Measurements from ENCODE around the gene SPDYE5. TPM values are rescaled to one million over a fixed set of nuclear protein-coding genes. Genes with fewer than 3 reads are reported as not detected.

The SPDYE5 gene
- total RNA-seq, 2 experiments from 2014 or later, result not detected

DNA sequence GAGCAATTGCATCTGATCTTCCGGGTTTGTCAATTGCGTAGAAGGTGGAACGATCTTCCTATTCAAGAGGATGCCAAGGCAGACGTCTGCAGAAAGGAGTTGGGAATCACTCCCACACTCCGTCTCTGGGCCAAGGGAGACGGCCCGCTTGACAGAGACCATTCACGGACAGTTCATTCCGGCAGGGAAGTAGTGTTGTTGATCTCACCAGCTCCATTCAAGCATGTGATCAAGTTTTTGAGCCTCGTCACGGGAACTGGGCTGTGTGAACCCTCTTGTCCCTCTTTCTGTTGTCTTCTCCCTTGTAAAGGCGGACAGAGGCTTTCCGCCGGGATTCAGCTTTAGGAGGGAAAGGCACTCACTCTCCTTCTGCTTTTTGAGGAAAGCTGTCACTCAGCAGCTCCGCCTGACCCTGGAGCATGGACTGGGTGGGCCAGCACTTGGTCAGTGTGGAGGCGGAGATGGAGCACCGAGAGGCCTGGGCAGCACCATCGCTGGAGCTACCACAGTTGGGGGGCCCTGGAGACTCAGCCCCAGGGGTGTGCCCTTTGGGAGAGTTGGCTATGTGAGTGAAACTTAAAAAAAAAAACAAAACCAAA lies 44.9 kb downstream of the SPDYE5 start:
- no peak overlapping the region for H3K4me3 ChIP-seq (ENCODE audit: low read depth, low read length, poor library complexity, severe bottlenecking)
- no peaks in the 10 kb centered on the region for H3K4me1 ChIP-seq (ENCODE audit: insufficient read depth, low read length, poor library complexity, severe bottlenecking)
- H3K4me2 ChIP-seq (ENCODE audit: low read length), result no peak overlapping the region
- intact Hi-C loops (cut with micrococcal nuclease; ENCODE audit: unreplicated experiment), result no loop called here
- H3K27ac ChIP-seq (ENCODE audit: low read depth, low read length, poor library complexity, severe bottlenecking), result no peak overlapping the region
- H4K20me1 ChIP-seq (ENCODE audit: insufficient read depth, low read length), result no peaks in the 10 kb centered on the region
- H3K9me2 ChIP-seq (ENCODE audit: insufficient read depth, low read length), result no peaks in the 10 kb centered on the region
- H3K79me2 ChIP-seq (ENCODE audit: insufficient read depth, low read depth, low read length), result no peaks in the 10 kb centered on the region
- no peak for TF ChIP-seq EZH2phosphoT487 (IDR thresholded peaks at IDR 0.05; ENCODE audit: borderline replicate concordance, low read depth, low read length)
- TF ChIP-seq, protein P1, sequence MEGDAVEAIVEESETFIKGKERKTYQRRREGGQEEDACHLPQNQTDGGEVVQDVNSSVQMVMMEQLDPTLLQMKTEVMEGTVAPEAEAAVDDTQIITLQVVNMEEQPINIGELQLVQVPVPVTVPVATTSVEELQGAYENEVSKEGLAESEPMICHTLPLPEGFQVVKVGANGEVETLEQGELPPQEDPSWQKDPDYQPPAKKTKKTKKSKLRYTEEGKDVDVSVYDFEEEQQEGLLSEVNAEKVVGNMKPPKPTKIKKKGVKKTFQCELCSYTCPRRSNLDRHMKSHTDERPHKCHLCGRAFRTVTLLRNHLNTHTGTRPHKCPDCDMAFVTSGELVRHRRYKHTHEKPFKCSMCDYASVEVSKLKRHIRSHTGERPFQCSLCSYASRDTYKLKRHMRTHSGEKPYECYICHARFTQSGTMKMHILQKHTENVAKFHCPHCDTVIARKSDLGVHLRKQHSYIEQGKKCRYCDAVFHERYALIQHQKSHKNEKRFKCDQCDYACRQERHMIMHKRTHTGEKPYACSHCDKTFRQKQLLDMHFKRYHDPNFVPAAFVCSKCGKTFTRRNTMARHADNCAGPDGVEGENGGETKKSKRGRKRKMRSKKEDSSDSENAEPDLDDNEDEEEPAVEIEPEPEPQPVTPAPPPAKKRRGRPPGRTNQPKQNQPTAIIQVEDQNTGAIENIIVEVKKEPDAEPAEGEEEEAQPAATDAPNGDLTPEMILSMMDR (conservative IDR thresholded peaks at IDR 0.05; ENCODE audit: low read length), result no peak
- H2AFZ ChIP-seq (ENCODE audit: low read length), result no peak overlapping the region
- no TSS peak for BruUV-seq (replicated peaks)
- ChIA-PET CTCF (ENCODE audit: unreplicated experiment) (no interaction called here), POLR2A (no interaction called here)
- peaks cover 19% of the 10 kb centered on the region for H3K36me3 ChIP-seq (ENCODE audit: insufficient read depth, low read length)
- no peaks in the 10 kb centered on the region for H3K9me3 ChIP-seq (ENCODE audit: low read length)
- DNase-seq (ENCODE audit: low spot score), result no peak

DNA sequence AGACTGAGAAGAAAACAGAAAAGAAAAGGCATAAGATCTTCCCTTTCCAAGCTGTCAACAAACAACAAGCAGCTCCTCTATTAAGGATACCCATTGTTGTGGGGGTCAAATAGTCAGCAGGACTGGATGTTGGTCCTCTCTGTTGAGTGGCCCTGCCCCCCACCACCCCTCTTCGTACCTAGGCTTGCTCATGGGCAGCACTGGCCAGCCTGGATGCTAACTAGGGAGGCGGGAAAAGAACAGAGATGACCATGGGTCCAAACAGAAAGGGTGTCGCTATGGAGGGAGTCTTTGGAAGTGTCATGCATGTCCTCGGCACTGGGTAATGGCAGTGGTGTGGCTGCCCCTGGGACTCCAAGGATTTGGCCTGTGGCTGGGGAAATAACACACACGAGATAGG lies 45.6 kb downstream of the SPDYE5 start:
- peaks cover 21% of the 10 kb centered on the region for H3K36me3 ChIP-seq (ENCODE audit: insufficient read depth, low read length)
- H3K27ac ChIP-seq (ENCODE audit: low read depth, low read length, poor library complexity, severe bottlenecking), result no peak overlapping the region
- CTCF ChIA-PET (ENCODE audit: unreplicated experiment), result no interaction called here
- intact Hi-C loops (cut with micrococcal nuclease; ENCODE audit: unreplicated experiment), result no loop called here
- no peaks in the 10 kb centered on the region for H3K9me2 ChIP-seq (ENCODE audit: insufficient read depth, low read length)
- no peaks in the 10 kb centered on the region for H3K9me3 ChIP-seq (ENCODE audit: low read length)
- TF ChIP-seq, protein P1 (conservative IDR thresholded peaks at IDR 0.05; ENCODE audit: low read length), result no peak
- TF ChIP-seq EZH2phosphoT487 (IDR thresholded peaks at IDR 0.05; ENCODE audit: borderline replicate concordance, low read depth, low read length), result no peak
- POLR2A ChIA-PET, result no interaction called here
- no peak overlapping the region for H3K4me2 ChIP-seq (ENCODE audit: low read length)
- H2AFZ ChIP-seq (ENCODE audit: low read length), result no peak overlapping the region
- no peak for DNase-seq (ENCODE audit: low spot score)
- no peaks in the 10 kb centered on the region for H4K20me1 ChIP-seq (ENCODE audit: insufficient read depth, low read length)
- no peaks in the 10 kb centered on the region for H3K4me1 ChIP-seq (ENCODE audit: insufficient read depth, low read length, poor library complexity, severe bottlenecking)
- no peaks in the 10 kb centered on the region for H3K79me2 ChIP-seq (ENCODE audit: insufficient read depth, low read depth, low read length)
- no peak overlapping the region for H3K4me3 ChIP-seq (ENCODE audit: low read depth, low read length, poor library complexity, severe bottlenecking)
- BruUV-seq (replicated peaks), result no TSS peak

DNA sequence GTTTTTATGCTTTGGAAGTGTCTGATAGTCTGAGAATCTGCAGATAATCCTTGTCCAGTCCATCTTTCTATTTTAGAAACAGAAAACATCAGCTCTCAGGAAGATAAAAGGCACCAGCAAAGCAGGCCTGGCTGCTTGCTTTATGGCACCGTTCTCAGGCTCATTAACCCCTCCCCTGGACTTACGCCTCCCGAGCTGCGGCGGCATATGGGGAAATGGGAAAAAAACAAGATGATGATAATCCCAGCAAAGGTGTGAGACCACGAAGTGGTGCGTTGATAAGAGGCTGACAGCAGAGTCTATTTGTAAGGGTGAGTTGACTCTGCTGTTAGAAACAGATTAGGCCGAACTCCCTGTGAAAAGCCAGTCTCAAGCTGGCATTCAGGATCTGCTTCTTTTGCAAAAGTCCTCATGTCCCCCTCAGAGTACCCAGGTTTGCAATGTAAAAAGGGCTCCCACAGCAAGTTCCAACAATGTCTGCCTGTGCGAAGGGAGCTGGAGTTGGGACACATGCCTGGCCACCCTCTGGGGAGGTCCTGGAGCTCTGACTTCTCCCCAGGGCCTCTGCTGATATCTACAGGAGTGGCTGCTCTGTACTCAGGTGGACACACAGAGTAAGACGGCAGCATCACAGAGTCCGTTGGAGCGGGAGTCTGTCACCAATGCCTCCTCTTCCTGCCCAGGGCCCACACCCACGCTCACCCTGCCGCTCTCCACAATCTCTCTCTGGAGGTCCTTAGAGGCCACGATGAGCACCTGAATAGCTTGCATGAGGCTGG lies 54.3 kb downstream of the SPDYE5 start:
- H3K9me3 ChIP-seq (ENCODE audit: low read length), result no peaks in the 10 kb centered on the region
- H3K4me1 ChIP-seq (ENCODE audit: insufficient read depth, low read length, poor library complexity, severe bottlenecking), result no peaks in the 10 kb centered on the region
- H4K20me1 ChIP-seq (ENCODE audit: insufficient read depth, low read length), result no peaks in the 10 kb centered on the region
- no peaks in the 10 kb centered on the region for H3K79me2 ChIP-seq (ENCODE audit: insufficient read depth, low read depth, low read length)
- H3K9me2 ChIP-seq (ENCODE audit: insufficient read depth, low read length), result no peaks in the 10 kb centered on the region
- H3K27ac ChIP-seq (ENCODE audit: low read depth, low read length, poor library complexity, severe bottlenecking), result no peak overlapping the region
- no peak for TF ChIP-seq EZH2phosphoT487 (IDR thresholded peaks at IDR 0.05; ENCODE audit: borderline replicate concordance, low read depth, low read length)
- TF ChIP-seq, protein P1 (conservative IDR thresholded peaks at IDR 0.05; ENCODE audit: low read length), result no peak
- intact Hi-C loops (cut with micrococcal nuclease; ENCODE audit: unreplicated experiment), result loop anchor here (10.0 kb wide), 1 partner anchor 48 kb away; no protein-coding TSS in a partner anchor
- no peak overlapping the region for H3K4me3 ChIP-seq (ENCODE audit: low read depth, low read length, poor library complexity, severe bottlenecking)
- no peak overlapping the region for H3K4me2 ChIP-seq (ENCODE audit: low read length)
- no peak for DNase-seq (ENCODE audit: low spot score)
- ChIA-PET CTCF (ENCODE audit: unreplicated experiment) (no interaction called here), POLR2A (no interaction called here)
- no peak overlapping the region for H2AFZ ChIP-seq (ENCODE audit: low read length)
- H3K36me3 ChIP-seq (ENCODE audit: insufficient read depth, low read length), result peaks cover 22% of the 10 kb centered on the region; the same call in 1 of the 2 replicates
- no TSS peak for BruUV-seq (replicated peaks)

All from OCI-LY7 (cell line).